ENCODE results near the gene HOXB8.

HOXB8 gene

GRCh38 chr17:48583708-48584222 lies 31.3 kb downstream of the HOXB8 start:
- DNase-seq (ENCODE audit: low read depth in 2 of 2) = no peak

GRCh38 chr17:48582750-48583069 lies 32.4 kb downstream of the HOXB8 start:
- DNase-seq (ENCODE audit: low read depth in 2 of 2) = no peak

GRCh38 chr17:48579760-48580554 lies 35.1 kb downstream of the HOXB8 start:
- DNase-seq (ENCODE audit: low read depth in 2 of 2) = no peak

- DNase-seq (ENCODE audit: low read depth in 2 of 2) = no peak
Observed at GRCh38 chr17:48579471-48579759, 35.7 kb downstream of the HOXB8 start.

GRCh38 chr17:48578616-48579470 lies 36.2 kb downstream of the HOXB8 start:
- DNase-seq (ENCODE audit: low read depth in 2 of 2) = no peak

- peak in 1 of 2 donors; percentile 43 for DNase-seq (ENCODE audit: low read depth in 2 of 2)
Observed at GRCh38 chr17:48577946-48578615, 37.0 kb downstream of the HOXB8 start, which contains the start of gene HOXB4. TSS of gene HOXB4 (minus strand) at chr17:48578350. CDS start at chr17:48578319, 31 bp downstream.

GRCh38 chr17:48577330-48577945 lies 37.7 kb downstream of the HOXB8 start:
- no peak for DNase-seq (ENCODE audit: low read depth in 2 of 2)

- no peak for DNase-seq (ENCODE audit: low read depth in 2 of 2)
Observed at GRCh38 chr17:48576479-48577309, 38.4 kb downstream of the HOXB8 start.

GRCh38 chr17:48575673-48576478 lies 39.2 kb downstream of the HOXB8 start:
- DNase-seq (ENCODE audit: low read depth in 2 of 2) = no peak

- no peak for DNase-seq (ENCODE audit: low read depth in 2 of 2)
Observed at GRCh38 chr17:48575066-48575582, 40.0 kb downstream of the HOXB8 start.

GRCh38 chr17:48574505-48575065 lies 40.5 kb downstream of the HOXB8 start:
- DNase-seq (ENCODE audit: low read depth in 2 of 2) = no peak

GRCh38 chr17:48571826-48572417 lies 43.2 kb downstream of the HOXB8 start:
- no peak for DNase-seq (ENCODE audit: low read depth in 2 of 2)

- no peak for DNase-seq (ENCODE audit: low read depth in 2 of 2)
Observed at GRCh38 chr17:48571024-48571818, 43.9 kb downstream of the HOXB8 start.

GRCh38 chr17:48570325-48571023 lies 44.6 kb downstream of the HOXB8 start:
- no peak for DNase-seq (ENCODE audit: low read depth in 2 of 2)

- no peak for DNase-seq (ENCODE audit: low read depth in 2 of 2)
Observed at GRCh38 chr17:48569674-48570324, 45.3 kb downstream of the HOXB8 start.

GRCh38 chr17:48569240-48569582 lies 45.9 kb downstream of the HOXB8 start:
- DNase-seq (ENCODE audit: low read depth in 2 of 2) = no peak

- DNase-seq (ENCODE audit: low read depth in 2 of 2) = no peak
Observed at GRCh38 chr17:48568499-48569239, 46.4 kb downstream of the HOXB8 start.
